ENCODE measurements around the gene TTBK1.

- no peak for TF ChIP-seq CTCF (conservative IDR thresholded peaks at IDR 0.05)
- no peak for TF ChIP-seq ZFX (IDR thresholded peaks at IDR 0.05)
These were observed 39.6 kb upstream of the TTBK1 start for GRCh38 chr6:43203718-43204095.
